LNCAP (cell line): ENCODE results near the gene FBXL19.

Experiments
- CTCF ChIP-seq: fragments of 450-650 bp; IDR thresholded peaks from 2 replicates; pipeline ENCODE4 v1.5.1; 2017; ENCODE audit warnings: mild to moderate bottlenecking

FBXL19 gene

GRCh38 chr16:30925995-30926811, 2.8 kb downstream of the FBXL19 start:
- TF ChIP-seq CTCF, result no peak

- no peak for TF ChIP-seq CTCF
Observed at GRCh38 chr16:30926937-30927788, 3.8 kb downstream of the FBXL19 start.

- no peak for TF ChIP-seq CTCF
Observed at GRCh38 chr16:30927789-30928378, 4.5 kb downstream of the FBXL19 start.

GRCh38 chr16:30928390-30928789, 5.0 kb downstream of the FBXL19 start:
- TF ChIP-seq CTCF, result no peak

GRCh38 chr16:30929167-30929566, 5.8 kb downstream of the FBXL19 start:
- TF ChIP-seq CTCF, result no peak

GRCh38 chr16:30930160-30930571, 6.8 kb downstream of the FBXL19 start:
- TF ChIP-seq CTCF, result no peak

GRCh38 chr16:30931068-30931650, 7.8 kb downstream of the FBXL19 start:
- no peak for TF ChIP-seq CTCF
